ENCODE results near the gene MXI1. TPM values are rescaled to one million over a fixed set of nuclear protein-coding genes. Genes with fewer than 3 reads are reported as not detected.
"Not testable (repeated sequence)": the region's sequence is repeated elsewhere in the genome, so short reads cannot be mapped to it uniquely, and the experiment has no call there.

The MXI1 gene
- total RNA-seq, 1 experiment from 2014 or later = 25.8 TPM

- no peak overlapping the region for H3K4me3 ChIP-seq
- H3K27me3 ChIP-seq (ENCODE audit: insufficient read depth, low read depth) = no peaks in the 10 kb centered on the region
- H3K9me3 ChIP-seq (ENCODE audit: insufficient read depth, low read depth) = no peaks in the 10 kb centered on the region
- TF ChIP-seq, protein P1, sequence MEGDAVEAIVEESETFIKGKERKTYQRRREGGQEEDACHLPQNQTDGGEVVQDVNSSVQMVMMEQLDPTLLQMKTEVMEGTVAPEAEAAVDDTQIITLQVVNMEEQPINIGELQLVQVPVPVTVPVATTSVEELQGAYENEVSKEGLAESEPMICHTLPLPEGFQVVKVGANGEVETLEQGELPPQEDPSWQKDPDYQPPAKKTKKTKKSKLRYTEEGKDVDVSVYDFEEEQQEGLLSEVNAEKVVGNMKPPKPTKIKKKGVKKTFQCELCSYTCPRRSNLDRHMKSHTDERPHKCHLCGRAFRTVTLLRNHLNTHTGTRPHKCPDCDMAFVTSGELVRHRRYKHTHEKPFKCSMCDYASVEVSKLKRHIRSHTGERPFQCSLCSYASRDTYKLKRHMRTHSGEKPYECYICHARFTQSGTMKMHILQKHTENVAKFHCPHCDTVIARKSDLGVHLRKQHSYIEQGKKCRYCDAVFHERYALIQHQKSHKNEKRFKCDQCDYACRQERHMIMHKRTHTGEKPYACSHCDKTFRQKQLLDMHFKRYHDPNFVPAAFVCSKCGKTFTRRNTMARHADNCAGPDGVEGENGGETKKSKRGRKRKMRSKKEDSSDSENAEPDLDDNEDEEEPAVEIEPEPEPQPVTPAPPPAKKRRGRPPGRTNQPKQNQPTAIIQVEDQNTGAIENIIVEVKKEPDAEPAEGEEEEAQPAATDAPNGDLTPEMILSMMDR (conservative IDR thresholded peaks at IDR 0.05) = no peak
- no peak for TF ChIP-seq EZH2 (IDR thresholded peaks at IDR 0.05; ENCODE audit: low read depth)
- H3F3A ChIP-seq (ENCODE audit: insufficient read depth, low read depth) = 0 out of 2 replicates have a peak, but pooled peaks cover 3% of the 10 kb centered on the region
- no peaks in the 10 kb centered on the region for H3K36me3 ChIP-seq (ENCODE audit: low read depth)
- H3K9me2 ChIP-seq (ENCODE audit: insufficient read depth) = no peaks in the 10 kb centered on the region
- no peaks in the 10 kb centered on the region for H3K79me2 ChIP-seq (ENCODE audit: low read depth)
- H4K20me1 ChIP-seq (ENCODE audit: insufficient read depth) = no peaks in the 10 kb centered on the region
- no peak overlapping the region for H3K27ac ChIP-seq
- H2AFZ ChIP-seq = no peak overlapping the region
- no peak for DNase-seq
- POLR2A ChIA-PET (ENCODE audit: unreplicated experiment) = no interaction called here
- H3K4me1 ChIP-seq (replicated peaks; ENCODE audit: insufficient read depth) = peaks cover 2% of the 10 kb centered on the region; the same call in 1 of the 2 replicates
- no TSS peak for BruUV-seq (replicated peaks)
- CTCF ChIA-PET = no interaction called here
- intact Hi-C loops (cut with micrococcal nuclease; ENCODE audit: unreplicated experiment) = no loop called here
- no peak overlapping the region for H3K4me2 ChIP-seq
Measured at GRCh38 chr10:110268442-110268841, 61.0 kb downstream of the MXI1 start.

DNA sequence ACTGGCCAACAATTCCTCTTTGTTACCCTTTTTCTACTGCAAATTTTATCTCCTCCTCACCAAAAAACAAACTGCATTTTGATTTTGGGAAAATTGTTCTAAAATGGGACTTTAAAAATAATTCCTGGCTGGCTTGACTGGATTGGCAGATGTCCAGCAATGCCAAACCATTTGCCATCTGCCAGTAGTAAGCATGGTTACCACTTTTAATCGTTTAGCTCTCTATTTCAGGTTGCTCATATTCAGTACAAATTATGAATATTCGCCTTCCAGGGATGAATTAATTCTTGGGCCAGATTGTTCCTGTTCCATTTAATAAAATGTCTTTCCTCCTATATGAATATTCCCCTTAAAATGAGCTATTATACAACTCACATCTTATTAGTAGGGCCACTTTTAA is 61.6 kb downstream of the MXI1 start:
- CTCF ChIA-PET = no interaction called here
- H3K4me2 ChIP-seq = no peak overlapping the region

GRCh38 chr10:110269374-110270318 is 62.2 kb downstream of the MXI1 start:
- H3K36me3 ChIP-seq (ENCODE audit: low read depth) = no peaks in the 10 kb centered on the region
- H3K27me3 ChIP-seq (ENCODE audit: insufficient read depth, low read depth) = no peaks in the 10 kb centered on the region
- 0 out of 2 replicates have a peak, but pooled peaks cover 3% of the 10 kb centered on the region for H3F3A ChIP-seq (ENCODE audit: insufficient read depth, low read depth)
- H3K4me3 ChIP-seq = no peak overlapping the region
- no peak for TF ChIP-seq EZH2 (IDR thresholded peaks at IDR 0.05; ENCODE audit: low read depth)
- TF ChIP-seq, protein P1 (conservative IDR thresholded peaks at IDR 0.05) = no peak
- no peaks in the 10 kb centered on the region for H3K79me2 ChIP-seq (ENCODE audit: low read depth)
- BruUV-seq (replicated peaks) = no TSS peak
- intact Hi-C loops (cut with micrococcal nuclease; ENCODE audit: unreplicated experiment) = no loop called here
- H2AFZ ChIP-seq = no peak overlapping the region
- no peak for DNase-seq
- no peaks in the 10 kb centered on the region for H3K9me2 ChIP-seq (ENCODE audit: insufficient read depth)
- ChIA-PET CTCF (no interaction called here), POLR2A (ENCODE audit: unreplicated experiment) (interaction anchor here (0.6 kb wide), 1 partner anchor 142 kb away, joined by 7 read pairs; no protein-coding TSS in a partner anchor)
- no peak overlapping the region for H3K4me2 ChIP-seq
- H3K9me3 ChIP-seq (ENCODE audit: insufficient read depth, low read depth) = no peaks in the 10 kb centered on the region
- H4K20me1 ChIP-seq (ENCODE audit: insufficient read depth) = no peaks in the 10 kb centered on the region
- peaks cover 4% of the 10 kb centered on the region; the same call in 1 of the 2 replicates for H3K4me1 ChIP-seq (replicated peaks; ENCODE audit: insufficient read depth)
- H3K27ac ChIP-seq = no peak overlapping the region

More for the DNA sequence above, 61.6 kb downstream of the MXI1 start:
- Histone ChIP-seq H3K79me2 (ENCODE audit: low read depth) (no peaks in the 10 kb centered on the region), H3K4me3 (no peak overlapping the region), H3K36me3 (ENCODE audit: low read depth) (no peaks in the 10 kb centered on the region), H3K27me3 (ENCODE audit: insufficient read depth, low read depth) (no peaks in the 10 kb centered on the region), H3K9me3 (ENCODE audit: insufficient read depth, low read depth) (no peaks in the 10 kb centered on the region), H3K9me2 (ENCODE audit: insufficient read depth) (no peaks in the 10 kb centered on the region), H4K20me1 (ENCODE audit: insufficient read depth) (no peaks in the 10 kb centered on the region), H2AFZ (no peak overlapping the region), H3F3A (ENCODE audit: insufficient read depth, low read depth) (0 out of 2 replicates have a peak, but pooled peaks cover 3% of the 10 kb centered on the region), H3K4me1 (replicated peaks; ENCODE audit: insufficient read depth) (peaks cover 4% of the 10 kb centered on the region; the same call in 1 of the 2 replicates), H3K27ac (no peak overlapping the region)
- intact Hi-C loops (cut with micrococcal nuclease; ENCODE audit: unreplicated experiment) = no loop called here
- BruUV-seq (replicated peaks) = no TSS peak
- no peak for DNase-seq
- no peak for TF ChIP-seq EZH2 (IDR thresholded peaks at IDR 0.05; ENCODE audit: low read depth)
- TF ChIP-seq, protein P1 (conservative IDR thresholded peaks at IDR 0.05) = no peak
- POLR2A ChIA-PET (ENCODE audit: unreplicated experiment) = no interaction called here

- H3K27ac ChIP-seq; H3K9me3 ChIP-seq (ENCODE audit: insufficient read depth, low read depth); H2AFZ ChIP-seq; H3K4me2 ChIP-seq; H3K36me3 ChIP-seq (ENCODE audit: low read depth); H3F3A ChIP-seq (ENCODE audit: insufficient read depth, low read depth); POLR2A ChIA-PET (ENCODE audit: unreplicated experiment); CTCF ChIA-PET; BruUV-seq (replicated peaks); H4K20me1 ChIP-seq (ENCODE audit: insufficient read depth); H3K4me1 ChIP-seq (replicated peaks; ENCODE audit: insufficient read depth); H3K79me2 ChIP-seq (ENCODE audit: low read depth); DNase-seq; H3K9me2 ChIP-seq (ENCODE audit: insufficient read depth); H3K27me3 ChIP-seq (ENCODE audit: insufficient read depth, low read depth); H3K4me3 ChIP-seq: not testable (repeated sequence)
- intact Hi-C loops (cut with micrococcal nuclease; ENCODE audit: unreplicated experiment) = loop anchor here (2.0 kb wide), 1 partner anchor 128 kb away; no protein-coding TSS in a partner anchor
Measured at GRCh38 chr10:110272995-110273394, 65.6 kb downstream of the MXI1 start.

Measured in PC-9 (cell line).